Gastrocnemius medialis (tissue), 4 donors: ENCODE measurements around the gene BLCAP. TPM values are rescaled to one million over a fixed set of nuclear protein-coding genes. Genes with fewer than 3 reads are reported as not detected.

Source experiments
- ATAC-seq, 2 donors: fragments of 150-250 bp; one replicate each; pipeline ENCODE4 v1.9.1; 2016
- DNase-seq, 2 donors: peaks; one replicate each; pipeline ENCODE4 v3.0.0-alpha.2; 2019
- H3K27ac ChIP-seq, 4 donors: fragments of 200-600 bp; sonication (generic); 1 replicate in 1 of 4; 2 replicates in 3 of 4; pipeline ENCODE4 v1.5.1; 2016 to 2018; ENCODE audit warnings: mild to moderate bottlenecking in 2 of 4, moderate library complexity in 1 of 4
- H3K27me3 ChIP-seq, 3 donors: fragments of 200-600 bp; sonication (generic) in 2 of 3; 1 replicate in 1 of 3; 2 replicates in 2 of 3; pipeline versions ENCODE4 v1.5.1 to v1.6.0; 2016 to 2019; ENCODE audit warnings: mild to moderate bottlenecking in 1 of 3, moderate library complexity in 1 of 3
- H3K36me3 ChIP-seq, 2 donors: fragments of 200-600 bp; sonication (generic) in 1 of 2; one replicate each; pipeline ENCODE4 v1.5.1; 2017 to 2018
- H3K4me1 ChIP-seq, 2 donors: fragments of 200-600 bp; sonication (generic) in 1 of 2; one replicate each; pipeline ENCODE4 v1.5.1; 2016 to 2017; ENCODE audit warnings: mild to moderate bottlenecking in 2 of 2
- H3K4me3 ChIP-seq, 4 donors: fragments of 200-600 bp; sonication (generic) in 3 of 4; 1 replicate in 1 of 4; 2 replicates in 3 of 4; pipeline ENCODE4 v1.5.1; 2016 to 2019; ENCODE audit warnings: mild to moderate bottlenecking in 2 of 4
- H3K9me3 ChIP-seq, 3 donors: fragments of 200-600 bp; sonication (generic) in 2 of 3; 1 replicate in 1 of 3; 2 replicates in 2 of 3; pipeline ENCODE4 v1.5.1; 2016 to 2019
- CTCF ChIP-seq, 5 experiments: fragments of 450-650 bp in 3 of 5; fragments of 200-600 bp in 2 of 5; sonication (generic) in 2 of 5; IDR thresholded peaks in 4 of 5; conservative IDR thresholded peaks in 1 of 5; 1 replicate in 4 of 5; 2 replicates in 1 of 5; pipeline ENCODE4 v1.5.1; 2016 to 2019; ENCODE audit warnings: antibody characterized with exemption in 5 of 5, mild to moderate bottlenecking in 3 of 5, moderate library complexity in 3 of 5
- POLR2A ChIP-seq, 2 donors: fragments of 450-650 bp; IDR thresholded peaks; one replicate each; pipeline ENCODE4 v1.6.1; 2017; ENCODE audit warnings: antibody characterized with exemption in 2 of 2, mild to moderate bottlenecking in 2 of 2, moderate library complexity in 2 of 2
- in situ Hi-C, 4 donors: fragments of 200-750 bp; cut with MboI; loops; one replicate each; pipeline versions ENCODE4 v1.15.0 to v1.8.0; 2017; ENCODE audit warnings: low sequenced_read_pairs in 4 of 4
- intact Hi-C: fragments of 100-400 bp; cut with DNase I; formaldehyde crosslinking; loops from one replicate; pipeline ENCODE4 v1.15.1; 2023; ENCODE audit warnings: low total_unique reads
- total RNA-seq, 4 donors: library from RNA; depleted of rRNA; stranded (reverse); fragments of >200 nt; gene quantifications; one replicate each; pipeline versions ENCODE4 v1.1.0 to v1.2.3, GENCODE V29; 2016

The BLCAP gene
- total RNA-seq, 4 donors from 2014 or later, result 222 to 583 (median 280) TPM

GRCh38 chr20:37501940-37502339 is 25.7 kb downstream of the BLCAP start:
- Histone ChIP-seq H3K9me3 (no peaks in the 10 kb centered on the region), H3K4me1 (no peaks in the 10 kb centered on the region), H3K4me3 (no peak overlapping the region), H3K27ac (no peak overlapping the region), H3K27me3 (no peaks in the 10 kb centered on the region), H3K36me3 (no peaks in the 10 kb centered on the region)
- in situ Hi-C loops (no loop called here), intact Hi-C loops (no loop called here)
- DNase-seq (no peak), ATAC-seq (peak in 1 of 2 donors; percentile 22)
- TF ChIP-seq CTCF (IDR thresholded peaks at IDR 0.05 in 4 of 5, conservative IDR thresholded peaks at IDR 0.05 in 1 of 5) (no peak), POLR2A (IDR thresholded peaks at IDR 0.05) (no peak)

GRCh38 chr20:37500311-37500710 is 27.4 kb downstream of the BLCAP start:
- Histone ChIP-seq H3K4me3 (no peak overlapping the region), H3K36me3 (peaks cover 0 to 2% of the 10 kb centered on the region in 2 donors), H3K27me3 (no peaks in the 10 kb centered on the region), H3K4me1 (no peaks in the 10 kb centered on the region), H3K27ac (no peak overlapping the region), H3K9me3 (no peaks in the 10 kb centered on the region)
- no peak for TF ChIP-seq CTCF (IDR thresholded peaks at IDR 0.05 in 4 of 5, conservative IDR thresholded peaks at IDR 0.05 in 1 of 5)
- no peak for TF ChIP-seq POLR2A (IDR thresholded peaks at IDR 0.05)
- no peak for ATAC-seq
- in situ Hi-C loops, result no loop called here
- no peak for DNase-seq
- intact Hi-C loops, result no loop called here

- in situ Hi-C loops (no loop called here), intact Hi-C loops (no loop called here)
- TF ChIP-seq CTCF (IDR thresholded peaks at IDR 0.05 in 4 of 5, conservative IDR thresholded peaks at IDR 0.05 in 1 of 5) (no peak), POLR2A (IDR thresholded peaks at IDR 0.05) (no peak)
- H3K4me3 ChIP-seq, result no peak overlapping the region
- no peaks in the 10 kb centered on the region for H3K4me1 ChIP-seq
- H3K27ac ChIP-seq, result no peak overlapping the region
- no peak for DNase-seq
- no peaks in the 10 kb centered on the region for H3K27me3 ChIP-seq
- peaks cover 0 to 13% of the 10 kb centered on the region in 2 donors for H3K36me3 ChIP-seq
- H3K9me3 ChIP-seq, result no peaks in the 10 kb centered on the region
- ATAC-seq, result no peak
These were observed 29.5 kb downstream of the BLCAP start for GRCh38 chr20:37498066-37498665.

GRCh38 chr20:37494796-37495195 is 32.9 kb downstream of the BLCAP start:
- no peak overlapping the region for H3K4me3 ChIP-seq
- no peak for DNase-seq
- in situ Hi-C loops, result no loop called here
- no peak for ATAC-seq
- H3K27ac ChIP-seq, result no peak overlapping the region
- intact Hi-C loops, result no loop called here
- TF ChIP-seq CTCF (IDR thresholded peaks at IDR 0.05 in 4 of 5, conservative IDR thresholded peaks at IDR 0.05 in 1 of 5) (no peak), POLR2A (IDR thresholded peaks at IDR 0.05) (no peak)
- H3K9me3 ChIP-seq, result no peaks in the 10 kb centered on the region
- H3K4me1 ChIP-seq, result no peaks in the 10 kb centered on the region
- H3K36me3 ChIP-seq, result peaks cover 0 to 13% of the 10 kb centered on the region in 2 donors
- H3K27me3 ChIP-seq, result no peaks in the 10 kb centered on the region

- DNase-seq (no peak), ATAC-seq (no peak)
- Histone ChIP-seq H3K4me3 (no peak overlapping the region), H3K9me3 (no peaks in the 10 kb centered on the region), H3K27ac (no peak overlapping the region), H3K27me3 (no peaks in the 10 kb centered on the region), H3K4me1 (no peaks in the 10 kb centered on the region), H3K36me3 (peaks cover 0 to 13% of the 10 kb centered on the region in 2 donors)
- intact Hi-C loops (no loop called here), in situ Hi-C loops (no loop called here)
- TF ChIP-seq POLR2A (IDR thresholded peaks at IDR 0.05), result no peak
- no peak for TF ChIP-seq CTCF (IDR thresholded peaks at IDR 0.05 in 4 of 5, conservative IDR thresholded peaks at IDR 0.05 in 1 of 5)
These were observed 33.4 kb downstream of the BLCAP start for GRCh38 chr20:37494301-37494700.
